ENCODE measurements around the gene ZC3HAV1L.
A peak's percentile ranks its signal among the peaks of the same experiment; 100 is the strongest.
"Not testable (repeated sequence)": the region's sequence is repeated elsewhere in the genome, so short reads cannot be mapped to it uniquely, and the experiment has no call there.

The ZC3HAV1L gene

GRCh38 chr7:139058943-139059342 lies 23.1 kb upstream of the ZC3HAV1L start:
- no peak for TF ChIP-seq CTCF (conservative IDR thresholded peaks at IDR 0.05; ENCODE audit: control insufficient read depth, insufficient read depth, low read depth, low read length)
- DNase-seq (ENCODE audit: low read depth) = peak; percentile 82
- no peak overlapping the region for H3K4me3 ChIP-seq (ENCODE audit: control insufficient read depth, low read depth, low read length)

- peak; percentile 12 for DNase-seq (ENCODE audit: low read depth)
- no peak overlapping the region for H3K4me3 ChIP-seq (ENCODE audit: control insufficient read depth, low read depth, low read length)
- TF ChIP-seq CTCF (conservative IDR thresholded peaks at IDR 0.05; ENCODE audit: control insufficient read depth, insufficient read depth, low read depth, low read length) = no peak
Observed at GRCh38 chr7:139055674-139056073, 19.8 kb upstream of the ZC3HAV1L start.

- DNase-seq (ENCODE audit: low read depth); H3K4me3 ChIP-seq (ENCODE audit: control insufficient read depth, low read depth, low read length): not testable (repeated sequence)
Observed at GRCh38 chr7:139054656-139055055, 18.8 kb upstream of the ZC3HAV1L start.

GRCh38 chr7:139054101-139054500 lies 18.3 kb upstream of the ZC3HAV1L start:
- H3K4me3 ChIP-seq (ENCODE audit: control insufficient read depth, low read depth, low read length) = no peak overlapping the region
- TF ChIP-seq CTCF (conservative IDR thresholded peaks at IDR 0.05; ENCODE audit: control insufficient read depth, insufficient read depth, low read depth, low read length) = no peak
- peak; percentile 36 for DNase-seq (ENCODE audit: low read depth)

GRCh38 chr7:139051655-139052054 lies 15.8 kb upstream of the ZC3HAV1L start:
- no peak overlapping the region for H3K4me3 ChIP-seq (ENCODE audit: control insufficient read depth, low read depth, low read length)
- no peak for DNase-seq (ENCODE audit: low read depth)
- no peak for TF ChIP-seq CTCF (conservative IDR thresholded peaks at IDR 0.05; ENCODE audit: control insufficient read depth, insufficient read depth, low read depth, low read length)

- DNase-seq (ENCODE audit: low read depth) = no peak
- no peak for TF ChIP-seq CTCF (conservative IDR thresholded peaks at IDR 0.05; ENCODE audit: control insufficient read depth, insufficient read depth, low read depth, low read length)
- H3K4me3 ChIP-seq (ENCODE audit: control insufficient read depth, low read depth, low read length) = no peak overlapping the region
Observed at GRCh38 chr7:139049936-139050335, 14.1 kb upstream of the ZC3HAV1L start.

- H3K4me3 ChIP-seq (ENCODE audit: control insufficient read depth, low read depth, low read length) = no peak overlapping the region
- no peak for DNase-seq (ENCODE audit: low read depth)
- TF ChIP-seq CTCF (conservative IDR thresholded peaks at IDR 0.05; ENCODE audit: control insufficient read depth, insufficient read depth, low read depth, low read length) = no peak
Observed at GRCh38 chr7:139049111-139049510, 13.3 kb upstream of the ZC3HAV1L start.
